Measurements from ENCODE around the gene NBPF3.

Gene NBPF3

DNA sequence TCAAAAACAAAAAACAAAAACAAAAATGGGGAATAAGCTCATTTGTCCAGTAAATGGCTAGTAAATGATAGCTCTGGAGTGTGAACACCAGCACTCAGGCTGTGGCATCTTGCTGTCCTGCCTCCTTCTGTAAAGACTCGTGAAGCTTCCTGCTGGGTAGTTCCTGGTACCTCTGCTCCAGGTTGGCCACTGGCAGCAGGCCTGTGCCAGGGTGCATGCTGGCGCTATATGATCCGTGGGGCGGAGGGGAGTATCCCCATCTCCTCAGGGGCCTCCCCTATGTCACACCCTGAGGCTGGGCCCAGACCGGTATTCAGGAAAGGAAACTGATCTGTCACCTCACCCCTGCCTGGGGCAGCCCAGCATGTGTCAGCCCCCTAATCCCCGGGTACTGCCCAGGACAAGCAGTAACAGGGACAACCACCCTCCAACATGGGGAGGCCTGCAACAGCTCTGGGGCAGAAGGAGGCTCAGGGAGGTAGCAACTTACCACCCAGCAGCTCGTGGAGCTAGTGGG, 83.4 kb downstream of the NBPF3 start:
- H3K4me3 ChIP-seq (ENCODE audit: control insufficient read depth, low read depth, low read length), result no peak overlapping the region
- no peak for DNase-seq (ENCODE audit: low read depth)
- no peak for TF ChIP-seq CTCF (conservative IDR thresholded peaks at IDR 0.05; ENCODE audit: control insufficient read depth, insufficient read depth, low read depth, low read length)

DNA sequence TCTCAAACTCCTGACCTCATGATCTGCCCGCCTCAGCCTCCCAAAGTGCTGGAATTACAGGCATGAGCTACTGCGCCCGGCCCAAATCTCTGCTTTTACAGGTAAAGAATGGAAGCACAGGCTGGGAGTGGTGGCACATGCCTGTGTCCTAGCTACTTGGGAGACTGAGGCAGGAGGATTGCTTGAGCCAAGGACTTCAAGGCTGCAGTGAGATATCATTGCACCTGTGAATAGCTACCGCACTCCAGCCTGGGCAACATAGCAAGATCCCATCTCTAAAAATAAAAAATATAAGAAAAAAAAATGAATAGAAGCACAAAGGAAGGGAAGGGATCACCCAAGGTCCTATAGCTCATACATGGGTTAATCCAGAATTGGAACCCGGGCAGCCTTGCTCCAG, 84.3 kb downstream of the NBPF3 start:
- no peak for TF ChIP-seq CTCF (conservative IDR thresholded peaks at IDR 0.05; ENCODE audit: control insufficient read depth, insufficient read depth, low read depth, low read length)
- DNase-seq (ENCODE audit: low read depth), result no peak
- H3K4me3 ChIP-seq (ENCODE audit: control insufficient read depth, low read depth, low read length), result no peak overlapping the region

- DNase-seq (ENCODE audit: low read depth), result no peak
- no peak overlapping the region for H3K4me3 ChIP-seq (ENCODE audit: control insufficient read depth, low read depth, low read length)
Measured at GRCh38 chr1:21524686-21525339, 84.9 kb downstream of the NBPF3 start.

DNA sequence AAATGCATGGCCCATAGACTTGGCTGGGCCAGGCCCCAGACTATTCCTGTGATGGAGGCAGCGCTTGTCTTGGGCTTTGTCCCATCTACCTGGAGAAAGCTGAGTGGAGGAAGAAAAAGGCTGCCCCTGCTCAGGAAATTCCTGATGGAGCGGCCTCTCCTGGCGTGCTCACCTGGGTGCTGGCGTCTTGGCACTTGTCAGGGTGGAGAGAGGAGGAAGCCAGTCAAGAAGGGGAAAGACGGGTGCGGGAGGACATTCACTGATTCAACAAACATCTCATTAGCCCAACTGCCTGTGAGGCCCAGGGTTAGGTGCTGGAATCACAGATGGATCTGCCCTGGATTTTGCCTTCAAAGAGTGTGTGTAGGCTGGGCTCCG, 85.4 kb downstream of the NBPF3 start:
- DNase-seq (ENCODE audit: low read depth), result no peak
- TF ChIP-seq CTCF (conservative IDR thresholded peaks at IDR 0.05; ENCODE audit: control insufficient read depth, insufficient read depth, low read depth, low read length), result no peak
- H3K4me3 ChIP-seq (ENCODE audit: control insufficient read depth, low read depth, low read length), result no peak overlapping the region

More at GRCh38 chr1:21524686-21525339, 84.9 kb downstream of the NBPF3 start:
- no peak for TF ChIP-seq CTCF (conservative IDR thresholded peaks at IDR 0.05; ENCODE audit: control insufficient read depth, insufficient read depth, low read depth, low read length)

GRCh38 chr1:21526441-21526840, 86.5 kb downstream of the NBPF3 start:
- no peak for TF ChIP-seq CTCF (conservative IDR thresholded peaks at IDR 0.05; ENCODE audit: control insufficient read depth, insufficient read depth, low read depth, low read length)
- DNase-seq (ENCODE audit: low read depth), result no peak
- H3K4me3 ChIP-seq (ENCODE audit: control insufficient read depth, low read depth, low read length), result no peak overlapping the region

DNA sequence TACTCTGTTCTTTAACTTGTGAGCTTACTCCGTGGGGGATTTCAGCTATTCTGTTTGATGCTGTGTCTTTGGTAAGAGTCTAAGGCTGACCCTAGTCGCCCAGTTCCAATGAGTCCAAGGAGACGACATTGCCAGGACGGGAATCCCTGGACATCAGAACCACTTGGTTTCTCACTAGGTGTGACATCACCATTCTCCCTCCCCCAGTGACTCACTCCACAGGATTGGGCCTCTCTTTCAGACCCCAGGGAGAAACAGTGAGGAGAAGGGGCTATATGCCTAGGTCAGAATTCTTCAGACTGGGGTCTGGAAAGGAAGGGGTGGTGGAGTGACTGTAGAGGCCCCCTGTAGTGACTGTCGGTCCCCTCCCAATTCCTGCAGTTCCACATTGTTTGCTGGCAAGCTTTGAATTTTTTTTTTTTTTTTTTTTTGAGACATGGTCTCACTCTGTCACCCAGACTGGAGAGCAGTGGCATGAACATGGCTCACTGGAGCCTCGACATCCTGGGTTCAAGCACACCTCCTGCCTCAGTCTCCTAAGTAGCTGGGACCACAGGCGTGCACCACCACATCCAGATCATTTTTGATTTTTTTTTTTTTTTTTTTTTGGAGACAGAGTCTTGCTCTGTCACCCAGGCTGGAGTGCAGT, 90.6 kb downstream of the NBPF3 start:
- DNase-seq (ENCODE audit: low read depth), result peak; percentile 60
- H3K4me3 ChIP-seq (ENCODE audit: control insufficient read depth, low read depth, low read length), result no peak overlapping the region
- no peak for TF ChIP-seq CTCF (conservative IDR thresholded peaks at IDR 0.05; ENCODE audit: control insufficient read depth, insufficient read depth, low read depth, low read length)
